Stomach (tissue), 4 donors: ENCODE measurements around the gene ZMYND12.

ENCODE experiments used
- POLR2A ChIP-seq, 4 donors: fragments of 450-650 bp; IDR thresholded peaks; one replicate each; pipeline ENCODE4 v1.6.1; 2016; ENCODE audit warnings: antibody characterized with exemption in 4 of 4, control low read depth in 2 of 4, mild to moderate bottlenecking in 1 of 4, moderate library complexity in 1 of 4
- TF ChIP-seq, protein P1 (sequence below), 7 experiments: fragments of 450-650 bp in 4 of 7; fragments of 200-600 bp in 3 of 7; sonication (generic) in 3 of 7; IDR thresholded peaks; one replicate each; pipeline ENCODE4 v1.5.1; 2016 to 2019; ENCODE audit warnings: antibody characterized with exemption in 7 of 7, control low read depth in 2 of 7, mild to moderate bottlenecking in 1 of 7

DNA sequence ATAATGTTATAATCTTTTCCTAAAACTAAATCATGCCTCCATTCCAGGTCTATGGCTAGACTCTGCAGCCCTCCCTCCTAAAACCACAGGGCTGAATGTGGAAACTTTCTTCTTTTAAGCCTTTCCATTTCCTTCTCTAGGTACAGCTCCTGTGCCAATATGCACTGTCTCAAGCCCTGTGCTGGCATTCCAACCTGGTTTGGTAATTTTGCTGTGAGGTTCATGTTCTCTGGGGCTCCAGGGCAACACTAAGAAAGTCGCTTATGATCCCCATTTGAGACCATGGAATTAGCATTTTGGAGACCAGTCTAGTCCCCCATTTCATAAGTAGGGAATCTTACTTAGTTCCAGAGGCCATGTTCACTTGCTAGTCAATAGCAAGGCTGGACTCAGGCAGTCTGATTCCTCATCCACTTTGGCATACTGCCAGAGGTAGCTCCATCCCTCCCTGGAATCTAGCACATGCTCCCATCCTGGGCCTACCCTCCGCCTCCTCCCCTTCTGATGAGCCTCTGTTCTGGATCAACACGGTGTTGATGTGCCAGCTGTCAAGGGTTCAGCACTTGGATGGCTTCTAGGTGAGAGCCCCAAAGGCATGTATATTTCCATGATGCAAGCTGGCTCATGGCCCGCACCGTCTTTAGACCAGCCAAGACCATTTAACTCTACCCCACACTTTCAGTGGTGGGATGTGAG lies 36.5 kb downstream of the ZMYND12 start:
- TF ChIP-seq, protein P1, sequence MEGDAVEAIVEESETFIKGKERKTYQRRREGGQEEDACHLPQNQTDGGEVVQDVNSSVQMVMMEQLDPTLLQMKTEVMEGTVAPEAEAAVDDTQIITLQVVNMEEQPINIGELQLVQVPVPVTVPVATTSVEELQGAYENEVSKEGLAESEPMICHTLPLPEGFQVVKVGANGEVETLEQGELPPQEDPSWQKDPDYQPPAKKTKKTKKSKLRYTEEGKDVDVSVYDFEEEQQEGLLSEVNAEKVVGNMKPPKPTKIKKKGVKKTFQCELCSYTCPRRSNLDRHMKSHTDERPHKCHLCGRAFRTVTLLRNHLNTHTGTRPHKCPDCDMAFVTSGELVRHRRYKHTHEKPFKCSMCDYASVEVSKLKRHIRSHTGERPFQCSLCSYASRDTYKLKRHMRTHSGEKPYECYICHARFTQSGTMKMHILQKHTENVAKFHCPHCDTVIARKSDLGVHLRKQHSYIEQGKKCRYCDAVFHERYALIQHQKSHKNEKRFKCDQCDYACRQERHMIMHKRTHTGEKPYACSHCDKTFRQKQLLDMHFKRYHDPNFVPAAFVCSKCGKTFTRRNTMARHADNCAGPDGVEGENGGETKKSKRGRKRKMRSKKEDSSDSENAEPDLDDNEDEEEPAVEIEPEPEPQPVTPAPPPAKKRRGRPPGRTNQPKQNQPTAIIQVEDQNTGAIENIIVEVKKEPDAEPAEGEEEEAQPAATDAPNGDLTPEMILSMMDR (IDR thresholded peaks at IDR 0.05), result no peak
- no peak for TF ChIP-seq POLR2A (IDR thresholded peaks at IDR 0.05)
